ENCODE results near the gene GPC5. TPM values are rescaled to one million over a fixed set of nuclear protein-coding genes. Genes with fewer than 3 reads are reported as not detected.
"Not testable (repeated sequence)": the region's sequence is repeated elsewhere in the genome, so short reads cannot be mapped to it uniquely, and the experiment has no call there.

The GPC5 gene
- total and polyA plus RNA-seq, 4 donors: 0.51 to 22.4 (median 2.0) TPM

DNA sequence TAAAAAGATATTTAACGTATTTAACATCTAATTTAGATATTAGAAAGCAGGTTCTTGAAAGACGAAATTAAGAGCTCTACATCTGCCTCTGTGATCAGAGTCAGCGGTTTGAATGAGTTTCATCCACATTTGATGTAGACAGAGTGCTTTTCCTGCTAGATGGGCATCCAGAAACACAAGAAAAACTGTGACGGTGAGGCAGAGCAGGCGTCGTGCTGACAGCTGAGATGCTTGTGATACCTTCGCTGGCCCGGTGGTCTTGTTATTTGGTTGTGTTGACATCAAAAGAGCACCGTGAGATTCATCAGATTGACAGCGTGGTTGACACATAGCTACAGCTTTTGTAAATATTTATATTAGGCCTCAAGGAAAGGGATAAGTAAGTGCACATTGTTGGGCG is 399.1 kb downstream of the GPC5 start:
- Histone ChIP-seq H3K36me3 (ENCODE audit: control insufficient read depth in 4 of 4, insufficient read depth in 3 of 4, low read depth in 1 of 4, low read length in 3 of 4) (no peaks in the 10 kb centered on the region), H3K27ac (ENCODE audit: low read depth in 1 of 2, low read length in 2 of 2) (no peak overlapping the region), H3K27me3 (ENCODE audit: control insufficient read depth in 4 of 4, insufficient read depth in 4 of 4, low read length in 3 of 4) (no peaks in the 10 kb centered on the region), H3K9me3 (ENCODE audit: control insufficient read depth in 4 of 4, low read length in 3 of 4) (peaks cover 0 to 4% (median 0%) of the 10 kb centered on the region in 4 donors), H3K4me3 (ENCODE audit: low read depth in 1 of 3, low read length in 3 of 3) (no peak overlapping the region), H3K4me1 (ENCODE audit: control insufficient read depth in 4 of 4, insufficient read depth in 4 of 4, low read length in 3 of 4) (no peaks in the 10 kb centered on the region), H3K9ac (ENCODE audit: low read depth in 1 of 2, low read length in 2 of 2) (no peak overlapping the region)
- no peak for DNase-seq (ENCODE audit: low spot score)
- WGBS: 67% methylated on average over 11 of the region's 11 CpGs
- TF ChIP-seq, protein P1, sequence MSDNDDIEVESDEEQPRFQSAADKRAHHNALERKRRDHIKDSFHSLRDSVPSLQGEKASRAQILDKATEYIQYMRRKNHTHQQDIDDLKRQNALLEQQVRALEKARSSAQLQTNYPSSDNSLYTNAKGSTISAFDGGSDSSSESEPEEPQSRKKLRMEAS (IDR thresholded peaks at IDR 0.05): no peak
- TF ChIP-seq TAF1 (conservative IDR thresholded peaks at IDR 0.05) (no peak), FOXA2 (IDR thresholded peaks at IDR 0.05) (no peak), GABPA (IDR thresholded peaks at IDR 0.05 in 1 of 2, conservative IDR thresholded peaks at IDR 0.05 in 1 of 2) (no peak), HNF4G (IDR thresholded peaks at IDR 0.05) (no peak), NR2F2 (IDR thresholded peaks at IDR 0.05) (no peak), HNF4A (conservative IDR thresholded peaks at IDR 0.05) (no peak), EGR1 (IDR thresholded peaks at IDR 0.05; ENCODE audit: low read depth in 2 of 2) (no peak), RAD21 (IDR thresholded peaks at IDR 0.05) (no peak), SP1 (IDR thresholded peaks at IDR 0.05) (no peak), JUND (IDR thresholded peaks at IDR 0.05) (no peak), YY1 (IDR thresholded peaks at IDR 0.05) (no peak), FOXA1 (IDR thresholded peaks at IDR 0.05) (no peak)
- TF ChIP-seq, protein P2, sequence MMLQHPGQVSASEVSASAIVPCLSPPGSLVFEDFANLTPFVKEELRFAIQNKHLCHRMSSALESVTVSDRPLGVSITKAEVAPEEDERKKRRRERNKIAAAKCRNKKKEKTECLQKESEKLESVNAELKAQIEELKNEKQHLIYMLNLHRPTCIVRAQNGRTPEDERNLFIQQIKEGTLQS (IDR thresholded peaks at IDR 0.05): no peak
- TF ChIP-seq, protein P3, sequence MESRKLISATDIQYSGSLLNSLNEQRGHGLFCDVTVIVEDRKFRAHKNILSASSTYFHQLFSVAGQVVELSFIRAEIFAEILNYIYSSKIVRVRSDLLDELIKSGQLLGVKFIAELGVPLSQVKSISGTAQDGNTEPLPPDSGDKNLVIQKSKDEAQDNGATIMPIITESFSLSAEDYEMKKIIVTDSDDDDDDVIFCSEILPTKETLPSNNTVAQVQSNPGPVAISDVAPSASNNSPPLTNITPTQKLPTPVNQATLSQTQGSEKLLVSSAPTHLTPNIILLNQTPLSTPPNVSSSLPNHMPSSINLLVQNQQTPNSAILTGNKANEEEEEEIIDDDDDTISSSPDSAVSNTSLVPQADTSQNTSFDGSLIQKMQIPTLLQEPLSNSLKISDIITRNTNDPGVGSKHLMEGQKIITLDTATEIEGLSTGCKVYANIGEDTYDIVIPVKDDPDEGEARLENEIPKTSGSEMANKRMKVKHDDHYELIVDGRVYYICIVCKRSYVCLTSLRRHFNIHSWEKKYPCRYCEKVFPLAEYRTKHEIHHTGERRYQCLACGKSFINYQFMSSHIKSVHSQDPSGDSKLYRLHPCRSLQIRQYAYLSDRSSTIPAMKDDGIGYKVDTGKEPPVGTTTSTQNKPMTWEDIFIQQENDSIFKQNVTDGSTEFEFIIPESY (IDR thresholded peaks at IDR 0.05): no peak
- TF ChIP-seq, protein P4, sequence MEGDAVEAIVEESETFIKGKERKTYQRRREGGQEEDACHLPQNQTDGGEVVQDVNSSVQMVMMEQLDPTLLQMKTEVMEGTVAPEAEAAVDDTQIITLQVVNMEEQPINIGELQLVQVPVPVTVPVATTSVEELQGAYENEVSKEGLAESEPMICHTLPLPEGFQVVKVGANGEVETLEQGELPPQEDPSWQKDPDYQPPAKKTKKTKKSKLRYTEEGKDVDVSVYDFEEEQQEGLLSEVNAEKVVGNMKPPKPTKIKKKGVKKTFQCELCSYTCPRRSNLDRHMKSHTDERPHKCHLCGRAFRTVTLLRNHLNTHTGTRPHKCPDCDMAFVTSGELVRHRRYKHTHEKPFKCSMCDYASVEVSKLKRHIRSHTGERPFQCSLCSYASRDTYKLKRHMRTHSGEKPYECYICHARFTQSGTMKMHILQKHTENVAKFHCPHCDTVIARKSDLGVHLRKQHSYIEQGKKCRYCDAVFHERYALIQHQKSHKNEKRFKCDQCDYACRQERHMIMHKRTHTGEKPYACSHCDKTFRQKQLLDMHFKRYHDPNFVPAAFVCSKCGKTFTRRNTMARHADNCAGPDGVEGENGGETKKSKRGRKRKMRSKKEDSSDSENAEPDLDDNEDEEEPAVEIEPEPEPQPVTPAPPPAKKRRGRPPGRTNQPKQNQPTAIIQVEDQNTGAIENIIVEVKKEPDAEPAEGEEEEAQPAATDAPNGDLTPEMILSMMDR (IDR thresholded peaks at IDR 0.05; ENCODE audit: low read depth, low read length, missing input control): no peak
- TF ChIP-seq, protein P5, sequence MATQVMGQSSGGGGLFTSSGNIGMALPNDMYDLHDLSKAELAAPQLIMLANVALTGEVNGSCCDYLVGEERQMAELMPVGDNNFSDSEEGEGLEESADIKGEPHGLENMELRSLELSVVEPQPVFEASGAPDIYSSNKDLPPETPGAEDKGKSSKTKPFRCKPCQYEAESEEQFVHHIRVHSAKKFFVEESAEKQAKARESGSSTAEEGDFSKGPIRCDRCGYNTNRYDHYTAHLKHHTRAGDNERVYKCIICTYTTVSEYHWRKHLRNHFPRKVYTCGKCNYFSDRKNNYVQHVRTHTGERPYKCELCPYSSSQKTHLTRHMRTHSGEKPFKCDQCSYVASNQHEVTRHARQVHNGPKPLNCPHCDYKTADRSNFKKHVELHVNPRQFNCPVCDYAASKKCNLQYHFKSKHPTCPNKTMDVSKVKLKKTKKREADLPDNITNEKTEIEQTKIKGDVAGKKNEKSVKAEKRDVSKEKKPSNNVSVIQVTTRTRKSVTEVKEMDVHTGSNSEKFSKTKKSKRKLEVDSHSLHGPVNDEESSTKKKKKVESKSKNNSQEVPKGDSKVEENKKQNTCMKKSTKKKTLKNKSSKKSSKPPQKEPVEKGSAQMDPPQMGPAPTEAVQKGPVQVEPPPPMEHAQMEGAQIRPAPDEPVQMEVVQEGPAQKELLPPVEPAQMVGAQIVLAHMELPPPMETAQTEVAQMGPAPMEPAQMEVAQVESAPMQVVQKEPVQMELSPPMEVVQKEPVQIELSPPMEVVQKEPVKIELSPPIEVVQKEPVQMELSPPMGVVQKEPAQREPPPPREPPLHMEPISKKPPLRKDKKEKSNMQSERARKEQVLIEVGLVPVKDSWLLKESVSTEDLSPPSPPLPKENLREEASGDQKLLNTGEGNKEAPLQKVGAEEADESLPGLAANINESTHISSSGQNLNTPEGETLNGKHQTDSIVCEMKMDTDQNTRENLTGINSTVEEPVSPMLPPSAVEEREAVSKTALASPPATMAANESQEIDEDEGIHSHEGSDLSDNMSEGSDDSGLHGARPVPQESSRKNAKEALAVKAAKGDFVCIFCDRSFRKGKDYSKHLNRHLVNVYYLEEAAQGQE (IDR thresholded peaks at IDR 0.05): no peak

DNA sequence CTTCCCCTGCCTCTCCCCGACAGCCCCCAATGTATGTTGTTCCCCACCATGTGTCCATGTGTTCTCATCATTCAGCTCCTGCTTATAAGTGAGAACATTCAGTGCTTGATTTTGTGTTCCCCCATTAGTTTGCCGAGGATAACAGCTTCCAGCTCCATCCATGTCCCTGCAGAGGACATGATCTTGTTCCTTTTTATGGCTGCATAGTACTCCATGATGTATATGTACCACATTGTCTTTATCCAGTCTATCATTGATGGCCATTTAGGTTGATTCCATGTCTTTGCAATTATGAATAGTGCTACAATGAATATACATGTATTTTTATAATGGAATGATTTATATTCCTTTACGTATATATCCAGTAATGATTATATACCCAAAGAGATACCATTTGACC is 399.9 kb downstream of the GPC5 start:
- 95% methylated on average over 3 of the region's 3 CpGs for WGBS
- DNase-seq (ENCODE audit: low spot score); H3K27ac ChIP-seq (ENCODE audit: low read depth in 1 of 2, low read length in 2 of 2): not testable (repeated sequence)

DNA sequence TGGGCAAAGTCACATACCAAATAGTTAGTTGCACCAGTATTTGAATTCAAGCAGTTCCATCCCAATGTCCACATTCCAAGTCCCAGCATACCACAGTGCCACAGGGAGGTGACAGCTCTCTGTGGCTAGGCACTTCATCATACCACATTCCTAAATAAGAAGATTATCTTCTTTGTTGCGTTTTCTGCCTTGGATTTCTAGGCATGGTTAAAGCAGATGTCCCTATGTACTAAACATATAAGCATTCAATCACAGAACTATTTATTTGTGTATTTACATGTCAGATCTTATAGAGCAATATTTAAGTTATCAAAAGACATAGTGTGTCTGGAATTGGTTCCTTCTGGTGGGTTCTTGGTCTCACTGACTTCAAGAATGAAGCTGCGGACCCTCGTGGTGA is 403.4 kb downstream of the GPC5 start:
- not testable (repeated sequence) for H3K9me3 ChIP-seq (ENCODE audit: control insufficient read depth in 4 of 4, low read length in 3 of 4); H3K4me1 ChIP-seq (ENCODE audit: control insufficient read depth in 4 of 4, insufficient read depth in 4 of 4, low read length in 3 of 4); DNase-seq (ENCODE audit: low spot score); H3K36me3 ChIP-seq (ENCODE audit: control insufficient read depth in 4 of 4, insufficient read depth in 3 of 4, low read depth in 1 of 4, low read length in 3 of 4); H3K4me3 ChIP-seq (ENCODE audit: low read depth in 1 of 3, low read length in 3 of 3); H3K9ac ChIP-seq (ENCODE audit: low read depth in 1 of 2, low read length in 2 of 2); H3K27me3 ChIP-seq (ENCODE audit: control insufficient read depth in 4 of 4, insufficient read depth in 4 of 4, low read length in 3 of 4); H3K27ac ChIP-seq (ENCODE audit: low read depth in 1 of 2, low read length in 2 of 2)
- WGBS: 89% methylated on average over 3 of the region's 3 CpGs

More for the DNA sequence above, 399.9 kb downstream of the GPC5 start:
- H3K9ac ChIP-seq (ENCODE audit: low read depth in 1 of 2, low read length in 2 of 2); H3K4me3 ChIP-seq (ENCODE audit: low read depth in 1 of 3, low read length in 3 of 3); H3K27me3 ChIP-seq (ENCODE audit: control insufficient read depth in 4 of 4, insufficient read depth in 4 of 4, low read length in 3 of 4); H3K4me1 ChIP-seq (ENCODE audit: control insufficient read depth in 4 of 4, insufficient read depth in 4 of 4, low read length in 3 of 4); H3K9me3 ChIP-seq (ENCODE audit: control insufficient read depth in 4 of 4, low read length in 3 of 4); H3K36me3 ChIP-seq (ENCODE audit: control insufficient read depth in 4 of 4, insufficient read depth in 3 of 4, low read depth in 1 of 4, low read length in 3 of 4): not testable (repeated sequence)
